DND-41 (cell line): Measurements from ENCODE around the gene G6PC2.

Experiments used
- ATAC-seq: fragments of 200-7000 bp; cut with Tn5 transposase; 3 replicates; pipeline ENCODE4 v1.9.1; 2021; ENCODE audit warnings: low read depth; ENCODE audit not compliant: insufficient read depth
- DNase-seq: peaks from one replicate; pipeline ENCODE4 v3.0.0-alpha.2; 2020
- H2AFZ ChIP-seq: 2 replicates; pipeline ENCODE4 v1.6.0; 2012; ENCODE audit warnings: low read depth, low read length
- H3K27ac ChIP-seq: 2 replicates; pipeline ENCODE4 v1.5.1; 2012; ENCODE audit warnings: low read length, inconsistent platforms
- H3K27me3 ChIP-seq: fragments of 200-600 bp; sonication (generic); 2 replicates; pipeline ENCODE4 v1.6.0; 2012; ENCODE audit warnings: low read length, mild to moderate bottlenecking, inconsistent platforms; ENCODE audit not compliant: insufficient read depth, poor library complexity
- H3K36me3 ChIP-seq: 2 replicates; pipeline ENCODE4 v1.5.1; 2012; ENCODE audit warnings: low read length, inconsistent platforms; ENCODE audit not compliant: insufficient read depth
- H3K4me1 ChIP-seq: 2 replicates; pipeline ENCODE4 v1.5.1; 2012; ENCODE audit warnings: mild to moderate bottlenecking, low read length; ENCODE audit not compliant: insufficient read depth
- H3K4me2 ChIP-seq: 2 replicates; pipeline ENCODE4 v1.6.0; 2012; ENCODE audit warnings: mild to moderate bottlenecking, moderate library complexity, low read length, inconsistent platforms; ENCODE audit not compliant: insufficient read depth
- H3K4me3 ChIP-seq, 2 experiments: fragments of 200-600 bp in 1 of 2; shearing (Covaris generic) in 1 of 2; 2 replicates each; pipeline ENCODE4 v1.5.1; 2012 to 2016; ENCODE audit warnings: inconsistent platforms in 2 of 2, low read length in 2 of 2, mild to moderate bottlenecking in 2 of 2, low read depth in 1 of 2, moderate library complexity in 1 of 2
- H3K79me2 ChIP-seq: 2 replicates; pipeline ENCODE4 v1.6.0; 2012; ENCODE audit warnings: low read length, inconsistent platforms; ENCODE audit not compliant: insufficient read depth
- H3K9ac ChIP-seq: 2 replicates; pipeline ENCODE4 v1.6.0; 2012; ENCODE audit warnings: low read depth, mild to moderate bottlenecking, inconsistent platforms, low read length, moderate library complexity
- H3K9me3 ChIP-seq: 2 replicates; pipeline ENCODE4 v1.5.1; 2012; ENCODE audit warnings: low read length, moderate library complexity, mild to moderate bottlenecking, inconsistent platforms; ENCODE audit not compliant: insufficient read depth, severe bottlenecking
- H4K20me1 ChIP-seq: 2 replicates; pipeline ENCODE4 v1.6.0; 2012; ENCODE audit warnings: low read length; ENCODE audit not compliant: insufficient read depth
- EZH2 ChIP-seq: IDR thresholded peaks from 3 replicates; pipeline ENCODE4 v1.6.1; 2012; ENCODE audit warnings: borderline replicate concordance, low read depth, mild to moderate bottlenecking, moderate library complexity, low read length, inconsistent platforms; ENCODE audit not compliant: severe bottlenecking
- TF ChIP-seq, protein P1 (sequence below): IDR thresholded peaks from 2 replicates; pipeline ENCODE4 v1.5.1; 2012; ENCODE audit warnings: borderline replicate concordance, low read length, moderate library complexity, mild to moderate bottlenecking; ENCODE audit not compliant: poor library complexity, severe bottlenecking; ENCODE audit errors: extremely low read depth

G6PC2 gene, protein sequence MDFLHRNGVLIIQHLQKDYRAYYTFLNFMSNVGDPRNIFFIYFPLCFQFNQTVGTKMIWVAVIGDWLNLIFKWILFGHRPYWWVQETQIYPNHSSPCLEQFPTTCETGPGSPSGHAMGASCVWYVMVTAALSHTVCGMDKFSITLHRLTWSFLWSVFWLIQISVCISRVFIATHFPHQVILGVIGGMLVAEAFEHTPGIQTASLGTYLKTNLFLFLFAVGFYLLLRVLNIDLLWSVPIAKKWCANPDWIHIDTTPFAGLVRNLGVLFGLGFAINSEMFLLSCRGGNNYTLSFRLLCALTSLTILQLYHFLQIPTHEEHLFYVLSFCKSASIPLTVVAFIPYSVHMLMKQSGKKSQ

GRCh38 chr2:168901003-168901402 is at the start of gene G6PC2:
Gene G6PC2 (plus strand): TSS chr2:168901291. CDS start chr2:168901332, 41 bp downstream.
- ATAC-seq, result no peak

DNA sequence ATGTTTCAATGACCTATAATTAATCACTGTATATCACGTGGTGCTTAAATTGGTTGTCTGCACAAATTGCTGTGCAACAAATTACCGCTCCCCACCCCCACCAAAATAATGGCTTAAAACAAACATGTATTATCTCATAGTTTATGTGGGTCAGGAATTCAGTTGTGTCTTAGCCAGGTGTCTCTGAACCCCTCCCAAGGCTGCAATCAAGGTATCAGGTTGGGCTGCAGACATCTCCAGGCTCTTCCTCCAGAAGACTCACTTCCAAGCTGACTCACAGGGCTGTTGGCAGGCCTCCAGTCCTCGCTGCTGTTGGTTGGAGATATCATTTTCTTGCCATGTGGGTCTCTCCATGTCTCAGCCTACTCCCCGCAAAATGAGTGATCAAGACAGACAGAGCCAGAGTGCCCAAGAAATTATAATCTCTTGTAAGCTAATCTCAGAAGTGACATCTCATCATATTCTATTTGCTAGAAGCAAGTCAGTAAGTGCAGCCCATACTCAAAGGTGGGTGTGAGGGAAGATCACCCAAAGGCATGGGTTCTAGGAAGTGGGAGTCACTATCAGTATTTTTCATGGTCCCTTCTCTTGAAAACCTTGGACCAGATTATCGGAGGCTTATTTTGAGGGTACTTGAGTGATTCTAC is 49.3 kb upstream of the G6PC2 start:
- no peak overlapping the region for H2AFZ ChIP-seq
- TF ChIP-seq EZH2, result no peak
- TF ChIP-seq, protein P1, sequence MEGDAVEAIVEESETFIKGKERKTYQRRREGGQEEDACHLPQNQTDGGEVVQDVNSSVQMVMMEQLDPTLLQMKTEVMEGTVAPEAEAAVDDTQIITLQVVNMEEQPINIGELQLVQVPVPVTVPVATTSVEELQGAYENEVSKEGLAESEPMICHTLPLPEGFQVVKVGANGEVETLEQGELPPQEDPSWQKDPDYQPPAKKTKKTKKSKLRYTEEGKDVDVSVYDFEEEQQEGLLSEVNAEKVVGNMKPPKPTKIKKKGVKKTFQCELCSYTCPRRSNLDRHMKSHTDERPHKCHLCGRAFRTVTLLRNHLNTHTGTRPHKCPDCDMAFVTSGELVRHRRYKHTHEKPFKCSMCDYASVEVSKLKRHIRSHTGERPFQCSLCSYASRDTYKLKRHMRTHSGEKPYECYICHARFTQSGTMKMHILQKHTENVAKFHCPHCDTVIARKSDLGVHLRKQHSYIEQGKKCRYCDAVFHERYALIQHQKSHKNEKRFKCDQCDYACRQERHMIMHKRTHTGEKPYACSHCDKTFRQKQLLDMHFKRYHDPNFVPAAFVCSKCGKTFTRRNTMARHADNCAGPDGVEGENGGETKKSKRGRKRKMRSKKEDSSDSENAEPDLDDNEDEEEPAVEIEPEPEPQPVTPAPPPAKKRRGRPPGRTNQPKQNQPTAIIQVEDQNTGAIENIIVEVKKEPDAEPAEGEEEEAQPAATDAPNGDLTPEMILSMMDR, result no peak
- H3K4me2 ChIP-seq, result no peak overlapping the region
- DNase-seq (no peak), ATAC-seq (no peak)
- no peak overlapping the region for H3K27ac ChIP-seq
- H3K9ac ChIP-seq, result no peak overlapping the region
- H3K4me1 ChIP-seq, result no peaks in the 10 kb centered on the region
- peaks cover 30% of the 10 kb centered on the region; the same call in 1 of the 2 replicates for H3K36me3 ChIP-seq
- no peaks in the 10 kb centered on the region for H3K27me3 ChIP-seq
- H3K9me3 ChIP-seq, result no peaks in the 10 kb centered on the region
- no peak overlapping the region for H3K4me3 ChIP-seq
- H4K20me1 ChIP-seq, result no peaks in the 10 kb centered on the region
- no peaks in the 10 kb centered on the region for H3K79me2 ChIP-seq

More at GRCh38 chr2:168901003-168901402, at the start of gene G6PC2:
- no peak within 1 kb of the TSS for H3K4me3 ChIP-seq
- H3K9ac ChIP-seq, result no peak within 1 kb of the TSS
- no peak within 1 kb of the TSS for H2AFZ ChIP-seq
- TF ChIP-seq, protein P1, result no peak
- TF ChIP-seq EZH2, result no peak
- H3K27ac ChIP-seq, result no peak within 1 kb of the TSS
- no peaks in the 10 kb centered on the region for H3K79me2 ChIP-seq
- peaks cover 3% of the 10 kb centered on the region for H3K27me3 ChIP-seq
- no peaks in the 10 kb centered on the region for H3K36me3 ChIP-seq
- H4K20me1 ChIP-seq, result no peaks in the 10 kb centered on the region
- H3K9me3 ChIP-seq, result no peaks in the 10 kb centered on the region
- no peak within 1 kb of the TSS for H3K4me2 ChIP-seq
- DNase-seq, result no peak
- H3K4me1 ChIP-seq, result no peaks in the 10 kb centered on the region

DNA sequence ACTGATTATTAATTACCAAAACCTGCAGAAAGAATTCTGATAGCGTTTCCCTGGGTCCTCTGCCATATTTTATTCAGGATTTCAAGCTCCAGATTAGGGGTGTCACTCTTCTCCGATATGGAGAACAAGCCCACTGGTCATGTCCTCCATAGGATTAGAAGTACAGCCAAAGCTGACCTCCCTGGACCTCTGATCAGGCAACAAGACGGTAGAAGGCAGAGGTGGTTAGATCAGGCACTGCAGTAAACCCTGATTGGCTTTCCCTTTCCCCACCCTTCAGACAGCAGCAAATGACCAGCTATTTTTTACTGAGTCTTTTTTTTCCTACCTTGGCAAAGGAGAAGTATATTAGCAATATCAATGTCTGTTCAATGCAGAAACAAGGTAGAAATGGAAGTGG is 48.6 kb upstream of the G6PC2 start:
- Histone ChIP-seq H3K4me2 (no peak overlapping the region), H3K27ac (no peak overlapping the region), H3K4me3 (no peak overlapping the region), H3K9me3 (no peaks in the 10 kb centered on the region), H4K20me1 (no peaks in the 10 kb centered on the region), H3K27me3 (no peaks in the 10 kb centered on the region), H3K4me1 (no peaks in the 10 kb centered on the region), H3K79me2 (no peaks in the 10 kb centered on the region), H3K9ac (no peak overlapping the region), H2AFZ (no peak overlapping the region), H3K36me3 (peaks cover 30% of the 10 kb centered on the region; the same call in 1 of the 2 replicates)
- no peak for TF ChIP-seq EZH2
- TF ChIP-seq, protein P1, result no peak
- no peak for ATAC-seq
- no peak for DNase-seq
